ENCODE results near the gene NMU.
"Not testable (repeated sequence)": the region's sequence is repeated elsewhere in the genome, so short reads cannot be mapped to it uniquely, and the experiment has no call there.

The NMU gene

GRCh38 chr4:55553441-55554201 is 82.5 kb downstream of the NMU start:
- DNase-seq, result no peak

- not testable (repeated sequence) for DNase-seq
These were observed 84.1 kb downstream of the NMU start for GRCh38 chr4:55551964-55552363.

DNA sequence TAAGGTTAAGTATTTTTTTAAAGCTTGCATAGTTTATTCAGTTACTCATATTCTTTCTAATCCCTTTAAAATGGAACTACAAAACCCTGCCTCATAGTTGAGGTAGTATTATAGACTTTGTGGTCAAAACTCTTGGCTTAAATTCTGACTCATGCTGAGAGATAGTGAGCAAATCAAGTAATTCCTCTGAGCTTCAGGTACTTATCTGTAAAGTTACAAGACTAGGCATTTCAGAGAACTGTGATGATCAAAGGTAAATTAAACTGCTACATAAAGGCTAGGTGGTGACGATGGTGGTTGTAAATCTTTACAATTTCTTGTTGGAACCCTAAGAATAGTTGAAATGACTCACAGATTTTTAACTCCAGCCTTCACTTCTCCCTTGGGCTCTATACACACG is 86.2 kb downstream of the NMU start:
- DNase-seq, result no peak

- DNase-seq, result no peak
These were observed 88.2 kb downstream of the NMU start for GRCh38 chr4:55547918-55548317.

DNA sequence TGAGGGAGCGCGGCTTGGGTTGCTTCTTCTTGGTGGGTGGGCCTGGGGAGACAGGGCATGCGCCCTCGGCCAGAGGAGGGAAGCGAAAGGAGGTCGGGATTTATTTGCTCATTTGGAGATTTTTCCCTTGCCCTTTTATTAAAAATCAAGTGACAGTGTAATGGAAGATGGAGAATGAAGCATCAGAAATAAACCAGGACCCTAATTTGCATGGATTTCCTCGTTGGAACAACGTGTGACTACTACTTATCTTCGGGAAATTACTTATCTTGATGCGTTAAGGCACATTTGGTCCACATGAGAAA is 88.7 kb downstream of the NMU start:
- DNase-seq, result no peak

DNA sequence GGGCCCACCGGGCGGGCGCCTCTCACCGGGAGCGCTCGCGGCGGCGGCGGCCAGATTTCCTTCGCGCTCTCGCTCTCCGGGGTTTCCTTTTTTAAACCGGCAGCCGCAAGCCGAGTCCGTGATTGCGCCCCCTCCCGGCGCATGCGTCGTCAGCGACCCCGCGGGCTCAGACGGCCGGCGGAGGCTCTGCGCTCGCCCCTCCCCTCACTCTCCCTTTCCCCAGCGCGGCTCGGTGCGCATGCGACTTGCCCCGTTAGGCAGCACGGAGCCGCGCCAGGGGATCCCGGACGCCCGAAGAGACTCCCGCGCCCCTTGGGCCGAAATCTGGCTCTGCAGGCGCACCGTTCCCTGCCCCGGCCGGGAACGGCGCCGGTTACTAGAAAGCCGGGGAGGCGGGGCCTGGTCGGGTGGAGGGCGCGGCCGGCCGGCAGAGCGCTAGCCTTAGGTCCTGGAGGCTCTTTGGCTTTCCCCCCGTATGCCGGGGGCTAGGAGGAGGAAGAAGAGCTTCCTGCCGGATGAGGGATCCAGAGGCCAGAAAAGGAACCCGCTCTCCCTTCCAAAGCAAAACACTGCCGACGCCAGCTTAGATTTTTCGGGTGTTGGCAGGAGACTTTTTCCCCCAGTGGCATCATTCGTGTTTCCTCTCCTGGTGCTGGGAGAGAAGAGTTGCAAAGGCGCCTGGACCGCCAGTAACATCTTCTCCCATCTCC is 89.2 kb downstream of the NMU start, which contains the start of gene CLOCK:
TSS of gene CLOCK (minus strand) at position 154 of the 710 bp plus-strand sequence. CDS start 64,124 bp downstream, outside the sequence.
- peak; percentile 91 for DNase-seq

GRCh38 chr4:55546506-55546755 is 89.7 kb downstream of the NMU start:
- DNase-seq, result no peak

GRCh38 chr4:55545641-55546505 is 90.2 kb downstream of the NMU start:
- DNase-seq, result peak; percentile 80
